ENCODE results near the gene DLG2.

DNA sequence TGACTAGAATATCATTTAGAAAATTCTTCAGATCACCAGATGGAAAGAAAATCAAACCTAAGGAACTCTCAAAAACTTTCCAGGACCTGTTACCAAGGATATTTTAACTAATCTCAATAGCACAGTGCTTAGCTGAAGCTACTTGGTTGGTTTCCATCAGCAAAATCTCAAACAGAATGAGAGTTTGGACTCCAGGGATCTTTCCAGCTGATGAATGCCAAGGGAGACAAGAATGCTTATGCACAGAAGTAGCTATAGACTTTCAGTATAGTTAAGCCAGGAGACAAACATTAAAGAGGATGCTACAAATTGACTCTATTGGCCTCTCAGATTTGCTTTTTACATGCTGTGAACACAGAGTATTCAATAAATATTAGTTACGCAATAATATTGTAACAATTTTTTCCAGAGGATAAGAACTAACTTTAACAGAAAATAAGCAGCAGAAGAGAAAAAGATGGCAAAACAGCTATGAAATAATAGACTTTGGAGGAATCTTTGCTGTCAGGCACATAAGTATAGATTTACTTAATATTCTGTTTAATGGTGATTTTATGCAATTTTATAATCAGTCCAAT lies 331.4 kb downstream of the DLG2 start:
- TF ChIP-seq POLR2AphosphoS5 (IDR thresholded peaks at IDR 0.05; ENCODE audit: low read depth, low read length) (no peak), POLR2A (IDR thresholded peaks at IDR 0.05; ENCODE audit: low read depth, low read length) (no peak), TAF1 (IDR thresholded peaks at IDR 0.05; ENCODE audit: low read depth, low read length) (no peak), SPI1 (IDR thresholded peaks at IDR 0.05; ENCODE audit: low read depth, low read length) (no peak), POU2F2 (IDR thresholded peaks at IDR 0.05; ENCODE audit: low read depth, low read length) (no peak), PAX5 (IDR thresholded peaks at IDR 0.05; ENCODE audit: insufficient read depth, low read length, severe bottlenecking) (no peak)

All from GM12891 (cell line).